GM21737 (cell line): ENCODE results near the gene ARHGAP31.
"Not testable (repeated sequence)": the region's sequence is repeated elsewhere in the genome, so short reads cannot be mapped to it uniquely, and the experiment has no call there.

Experiments
- ATAC-seq: cut with Tn5 transposase; IDR thresholded peaks from one replicate; pipeline ENCODE4 v1.9.1; 2021; ENCODE audit warnings: mild to moderate bottlenecking, moderate library complexity; ENCODE audit not compliant: unreplicated experiment

The ARHGAP31 gene

GRCh38 chr3:119347036-119347435 is 52.9 kb downstream of the ARHGAP31 start:
- ATAC-seq: no peak

- ATAC-seq: no peak
Measured at GRCh38 chr3:119349354-119350041, 55.3 kb downstream of the ARHGAP31 start.

- ATAC-seq: no peak
Measured at GRCh38 chr3:119350114-119350513, 55.9 kb downstream of the ARHGAP31 start.

GRCh38 chr3:119351581-119351980 is 57.4 kb downstream of the ARHGAP31 start:
- ATAC-seq: no peak

- ATAC-seq: peak; percentile 92
Measured at GRCh38 chr3:119352034-119352609, 57.9 kb downstream of the ARHGAP31 start.

- ATAC-seq: no peak
Measured at GRCh38 chr3:119352863-119353527, 58.8 kb downstream of the ARHGAP31 start.

GRCh38 chr3:119355608-119356007 is 61.4 kb downstream of the ARHGAP31 start:
- not testable (repeated sequence) for ATAC-seq

- no peak for ATAC-seq
Measured at GRCh38 chr3:119356646-119357045, 62.5 kb downstream of the ARHGAP31 start.

GRCh38 chr3:119357190-119357589 is 63.0 kb downstream of the ARHGAP31 start:
- no peak for ATAC-seq

- ATAC-seq: no peak
Measured at GRCh38 chr3:119359476-119360326, 65.5 kb downstream of the ARHGAP31 start.

GRCh38 chr3:119360736-119361462 is 66.7 kb downstream of the ARHGAP31 start:
- no peak for ATAC-seq

GRCh38 chr3:119362010-119362409 is 67.8 kb downstream of the ARHGAP31 start:
- ATAC-seq: no peak

GRCh38 chr3:119362940-119363725 is 69.0 kb downstream of the ARHGAP31 start:
- no peak for ATAC-seq

- no peak for ATAC-seq
Measured at GRCh38 chr3:119364401-119364800, 70.2 kb downstream of the ARHGAP31 start.

- no peak for ATAC-seq
Measured at GRCh38 chr3:119365418-119365817, 71.2 kb downstream of the ARHGAP31 start.

- ATAC-seq: no peak
Measured at GRCh38 chr3:119367000-119367399, 72.8 kb downstream of the ARHGAP31 start.

GRCh38 chr3:119368298-119368697 is 74.1 kb downstream of the ARHGAP31 start:
- no peak for ATAC-seq

- not testable (repeated sequence) for ATAC-seq
Measured at GRCh38 chr3:119371786-119372185, 77.6 kb downstream of the ARHGAP31 start.

- ATAC-seq: no peak
Measured at GRCh38 chr3:119375106-119375505, 80.9 kb downstream of the ARHGAP31 start.

GRCh38 chr3:119375510-119375909 is 81.3 kb downstream of the ARHGAP31 start:
- no peak for ATAC-seq
